Measurements from ENCODE around the gene SEC24D.
"Not testable (repeated sequence)": the region's sequence is repeated elsewhere in the genome, so short reads cannot be mapped to it uniquely, and the experiment has no call there.

The SEC24D gene

GRCh38 chr4:118835571-118836300 is at the start of gene SEC24D:
Gene SEC24D (minus strand): TSS chr4:118836126. CDS start chr4:118833696, 2,430 bp downstream.
- no peak for FAIRE-seq

- FAIRE-seq = no peak
These were observed 48.8 kb upstream of the SEC24D start for GRCh38 chr4:118884716-118885115.

GRCh38 chr4:118883861-118884260 is 47.9 kb upstream of the SEC24D start:
- FAIRE-seq = no peak

- FAIRE-seq = no peak
These were observed 45.7 kb upstream of the SEC24D start for GRCh38 chr4:118881512-118882146.

- no peak for FAIRE-seq
These were observed 43.5 kb upstream of the SEC24D start for GRCh38 chr4:118879409-118879808.

GRCh38 chr4:118878507-118878906 is 42.6 kb upstream of the SEC24D start:
- FAIRE-seq = not testable (repeated sequence)

GRCh38 chr4:118877797-118878196 is 41.9 kb upstream of the SEC24D start:
- FAIRE-seq = no peak

- FAIRE-seq = no peak
These were observed 36.3 kb upstream of the SEC24D start for GRCh38 chr4:118872181-118872580.

- FAIRE-seq = no peak
These were observed 33.9 kb upstream of the SEC24D start for GRCh38 chr4:118869808-118870342.

GRCh38 chr4:118867311-118868067 is 31.6 kb upstream of the SEC24D start:
- no peak for FAIRE-seq

- FAIRE-seq = no peak
These were observed 30.5 kb upstream of the SEC24D start for GRCh38 chr4:118866442-118866841.

- FAIRE-seq = peak; percentile 92
These were observed 29.3 kb upstream of the SEC24D start for GRCh38 chr4:118865091-118865708.

GRCh38 chr4:118858779-118859178 is 22.9 kb upstream of the SEC24D start:
- FAIRE-seq = no peak

- FAIRE-seq = no peak
These were observed 21.8 kb upstream of the SEC24D start for GRCh38 chr4:118857760-118858159.

- peak; percentile 56 for FAIRE-seq
These were observed 14.7 kb upstream of the SEC24D start for GRCh38 chr4:118850488-118851173.

- FAIRE-seq = no peak
These were observed 14.1 kb upstream of the SEC24D start for GRCh38 chr4:118849867-118850487.

GRCh38 chr4:118848901-118849300 is 13.0 kb upstream of the SEC24D start:
- FAIRE-seq = no peak

GRCh38 chr4:118848242-118848641 is 12.3 kb upstream of the SEC24D start:
- no peak for FAIRE-seq

- no peak for FAIRE-seq
These were observed 11.1 kb upstream of the SEC24D start for GRCh38 chr4:118846979-118847378.

GRCh38 chr4:118845552-118846050 is 9.7 kb upstream of the SEC24D start:
- FAIRE-seq = no peak

GRCh38 chr4:118843237-118843636 is 7.3 kb upstream of the SEC24D start:
- FAIRE-seq = no peak

GRCh38 chr4:118842055-118842454 is 6.1 kb upstream of the SEC24D start:
- no peak for FAIRE-seq
